Lower leg skin (tissue), 4 donors: Measurements from ENCODE around the gene GNB5. TPM values are rescaled to one million over a fixed set of nuclear protein-coding genes. Genes with fewer than 3 reads are reported as not detected.
A peak's percentile ranks its signal among the peaks of the same experiment; 100 is the strongest.
"Not testable (repeated sequence)": the region's sequence is repeated elsewhere in the genome, so short reads cannot be mapped to it uniquely, and the experiment has no call there.

Source experiments
- DNase-seq, 2 donors: peaks; one replicate each; pipeline ENCODE4 v3.0.0-alpha.2; 2019; ENCODE audit warnings: low spot score in 2 of 2
- H3K4me3 ChIP-seq: fragments of 200-600 bp; sonication (generic); 2 replicates; pipeline ENCODE4 v1.5.1; 2017; ENCODE audit warnings: mild to moderate bottlenecking, low read depth; ENCODE audit not compliant: poor library complexity, severe bottlenecking
- CTCF ChIP-seq, 3 donors: fragments of 450-650 bp; IDR thresholded peaks; one replicate each; pipeline ENCODE4 v1.5.1; 2016; ENCODE audit warnings: antibody characterized with exemption in 3 of 3, mild to moderate bottlenecking in 3 of 3, moderate library complexity in 2 of 3
- POLR2A ChIP-seq, 2 donors: fragments of 450-650 bp; IDR thresholded peaks; one replicate each; pipeline ENCODE4 v1.6.1; 2016 to 2017; ENCODE audit warnings: antibody characterized with exemption in 2 of 2, mild to moderate bottlenecking in 1 of 2, moderate library complexity in 1 of 2
- WGBS, 2 donors: methylation state at CpG; one replicate each; pipeline ENCODE4 v1.1.5; 2018; 5-methylcytosine and 5-hydroxymethylcytosine counted together
- intact Hi-C: fragments of 100-400 bp; cut with DNase I; formaldehyde crosslinking; loops from one replicate; pipeline ENCODE4 v1.15.0; 2023; ENCODE audit warnings: low total_unique reads
- total RNA-seq, 4 donors: library from RNA; depleted of rRNA; stranded (reverse); fragments of >200 nt; gene quantifications; one replicate each; pipeline ENCODE4 v1.1.0, GENCODE V29; 2016

GNB5 gene
- total RNA-seq, 4 donors from 2014 or later: 15.7 to 30.7 (median 21.9) TPM

DNA sequence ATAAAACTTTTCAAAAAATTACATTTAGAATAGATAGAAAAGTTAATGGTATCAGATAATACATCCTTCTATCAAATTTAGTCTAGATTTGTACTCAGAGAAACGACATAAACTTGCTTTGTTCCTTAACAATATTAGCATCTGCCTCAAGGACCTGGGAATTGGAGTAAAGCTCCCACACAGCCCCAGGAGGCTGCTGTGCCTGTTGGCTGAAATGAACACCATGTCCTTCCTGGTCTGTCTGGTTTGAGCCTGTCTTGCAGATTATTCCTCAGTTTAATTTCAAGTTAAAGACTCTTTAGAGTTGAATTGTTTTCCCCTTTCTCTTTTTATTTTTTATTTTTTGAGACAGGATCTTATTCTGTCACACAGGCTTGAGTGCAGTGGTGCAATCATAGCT, 19.4 kb downstream of the GNB5 start:
- no peak for TF ChIP-seq CTCF (IDR thresholded peaks at IDR 0.05)
- no peak for TF ChIP-seq POLR2A (IDR thresholded peaks at IDR 0.05)
- peak in 1 of 2 donors; percentile 40 for DNase-seq
- H3K4me3 ChIP-seq: no peak overlapping the region
- intact Hi-C loops: no loop called here
- 11 to 12% methylated on average over 1 of the region's 1 CpG for WGBS, 2 donors

- intact Hi-C loops: no loop called here
- no peak overlapping the region for H3K4me3 ChIP-seq
- WGBS, 2 donors: 17 to 28% methylated on average over 4 of the region's 4 CpGs
- peak in 1 of 2 donors; percentile 12 for DNase-seq
- TF ChIP-seq POLR2A (IDR thresholded peaks at IDR 0.05): no peak
- no peak for TF ChIP-seq CTCF (IDR thresholded peaks at IDR 0.05)
Measured at GRCh38 chr15:52171386-52171785, 19.8 kb downstream of the GNB5 start.

GRCh38 chr15:52170199-52170598, 21.0 kb downstream of the GNB5 start:
- H3K4me3 ChIP-seq, intact Hi-C loops, DNase-seq: not testable (repeated sequence)
- 94 to 97% methylated on average over 3 of the region's 3 CpGs for WGBS, 2 donors

GRCh38 chr15:52165494-52166131, 25.6 kb downstream of the GNB5 start:
- peak in 1 of 2 donors; percentile 5 for DNase-seq
- intact Hi-C loops, H3K4me3 ChIP-seq: not testable (repeated sequence)
- WGBS, 2 donors: 86 to 90% methylated on average over 5 of the region's 5 CpGs

- 78 to 91% methylated on average over 2 of the region's 2 CpGs for WGBS, 2 donors
Measured at GRCh38 chr15:52164631-52165265, 26.4 kb downstream of the GNB5 start.

GRCh38 chr15:52163321-52164190, 27.6 kb downstream of the GNB5 start:
- H3K4me3 ChIP-seq: no peak overlapping the region
- no peak for TF ChIP-seq POLR2A (IDR thresholded peaks at IDR 0.05)
- TF ChIP-seq CTCF (IDR thresholded peaks at IDR 0.05): no peak
- DNase-seq: peak in 1 of 2 donors; percentile 75
- intact Hi-C loops: no loop called here
- WGBS, 2 donors: 88 to 89% methylated on average over 18 to 19 of the region's 19 CpGs

More at GRCh38 chr15:52164631-52165265, 26.4 kb downstream of the GNB5 start:
- intact Hi-C loops: no loop called here
- no peak overlapping the region for H3K4me3 ChIP-seq
- DNase-seq: no peak
- TF ChIP-seq POLR2A (IDR thresholded peaks at IDR 0.05): no peak
- TF ChIP-seq CTCF (IDR thresholded peaks at IDR 0.05): no peak
